H1 (cell line): ENCODE measurements around the gene SRRM2. TPM values are rescaled to one million over a fixed set of nuclear protein-coding genes. Genes with fewer than 3 reads are reported as not detected.

ENCODE experiments used
- CTCF ChIA-PET: fragments of 300-600 bp; sonication (Branson Sonifier 250); formaldehyde crosslinking; loops from one replicate; lab custom pipeline; 2021; ENCODE audit not compliant: partially characterized antibody; lab: Charles Lee
- POLR2A ChIA-PET: fragments of 300-600 bp; sonication (Branson Sonifier 250); formaldehyde crosslinking; loops from one replicate; lab custom pipeline; 2021; ENCODE audit warnings: inconsistent platforms; ENCODE audit not compliant: partially characterized antibody; lab: Charles Lee
- DNase-seq, 2 experiments: peaks; one replicate each; pipeline versions ENCODE4 v3.0.0 to v3.0.0-alpha.2; 2010 to 2022; ENCODE audit warnings: low spot score in 2 of 2, low read depth in 1 of 2, mixed read lengths in 1 of 2
- FAIRE-seq: peaks from 2 replicates; lab custom pipeline; 2011; peaks lifted over from hg19 to GRCh38; lab: Jason Lieb, UNC
- H2AFZ ChIP-seq: 2 replicates; pipeline ENCODE4 v1.8.1; 2012; ENCODE audit warnings: low read length, inconsistent platforms
- H2AK5ac ChIP-seq: 2 replicates; pipeline ENCODE4 v1.6.1; 2013; ENCODE audit warnings: low read depth, low read length
- H2BK120ac ChIP-seq: replicated peaks from 2 replicates; pipeline ENCODE3; 2013; ENCODE audit warnings: low read depth, low read length, inconsistent platforms
- H2BK12ac ChIP-seq: 2 replicates; pipeline ENCODE4 v1.6.1; 2013; ENCODE audit warnings: low read depth, low read length
- H2BK15ac ChIP-seq: 2 replicates; pipeline ENCODE4 v1.6.1; 2013; ENCODE audit warnings: low read length
- H2BK20ac ChIP-seq: 2 replicates; pipeline ENCODE4 v1.6.1; 2013; ENCODE audit warnings: low read length
- H2BK5ac ChIP-seq: 2 replicates; pipeline ENCODE4 v1.6.1; 2013; ENCODE audit warnings: low read depth, low read length
- H3K14ac ChIP-seq: 2 replicates; pipeline ENCODE4 v1.6.1; 2013; ENCODE audit warnings: inconsistent platforms; ENCODE audit not compliant: insufficient read length
- H3K18ac ChIP-seq: 2 replicates; pipeline ENCODE4 v1.6.1; 2013; ENCODE audit warnings: low read length; ENCODE audit errors: extremely low read depth
- H3K23ac ChIP-seq: 2 replicates; pipeline ENCODE4 v1.6.1; 2013; ENCODE audit warnings: inconsistent platforms; ENCODE audit not compliant: insufficient read length
- H3K23me2 ChIP-seq: 2 replicates; pipeline ENCODE4 v1.6.1; 2013; ENCODE audit warnings: low read depth, low read length
- H3K27ac ChIP-seq: 2 replicates; pipeline ENCODE4 v1.6.1; 2011; ENCODE audit warnings: low read depth, low read length, inconsistent platforms
- H3K27me3 ChIP-seq, 4 experiments: replicated peaks in 1 of 4; 1 replicate in 1 of 4; 2 replicates in 3 of 4; pipeline versions ENCODE4 v1.6.1 to v1.8.1; 2011 to 2013; ENCODE audit warnings: low read length in 3 of 4, mild to moderate bottlenecking in 3 of 4, inconsistent platforms in 2 of 4, mixed read lengths in 2 of 4, moderate library complexity in 1 of 4; ENCODE audit not compliant: control insufficient read depth in 3 of 4, insufficient read depth in 3 of 4; ENCODE audit errors: extremely low read depth in 1 of 4
- H3K36me3 ChIP-seq, 4 experiments: 2 replicates each; pipeline versions ENCODE4 v1.6.1 to v1.8.1; 2011 to 2013; ENCODE audit warnings: mild to moderate bottlenecking in 4 of 4, low read length in 3 of 4, moderate library complexity in 2 of 4, control low read depth in 1 of 4, inconsistent platforms in 1 of 4; ENCODE audit not compliant: insufficient read depth in 4 of 4, control insufficient read depth in 2 of 4
- H3K4ac ChIP-seq: replicated peaks from 2 replicates; pipeline ENCODE3; 2013; ENCODE audit warnings: low read length, low read depth, mixed read lengths, inconsistent platforms; ENCODE audit not compliant: insufficient read length
- H3K4me1 ChIP-seq, 4 experiments: replicated peaks in 1 of 4; 1 replicate in 1 of 4; 2 replicates in 3 of 4; pipeline versions ENCODE4 v1.6.1 to v1.8.1; 2011 to 2013; ENCODE audit warnings: low read length in 3 of 4, inconsistent platforms in 2 of 4, mixed read lengths in 1 of 4; ENCODE audit not compliant: insufficient read depth in 4 of 4, control insufficient read depth in 3 of 4
- H3K4me2 ChIP-seq, 2 experiments: 2 replicates each; pipeline versions ENCODE4 v1.6.1 to v1.8.1; 2011 to 2013; ENCODE audit warnings: low read depth in 2 of 2, low read length in 2 of 2, control low read depth in 1 of 2, inconsistent platforms in 1 of 2, mild to moderate bottlenecking in 1 of 2; ENCODE audit not compliant: insufficient read depth in 1 of 2
- H3K4me3 ChIP-seq, 4 experiments: fragments of 200-600, 300-600 bp in 1 of 4; sonication (generic), shearing (Covaris generic), sonication (Bioruptor Twin) in 1 of 4; 2 replicates each; pipeline versions ENCODE4 v1.5.1 to v1.8.1; 2011 to 2016; ENCODE audit warnings: low read length in 4 of 4, low read depth in 3 of 4, control low read depth in 2 of 4, inconsistent platforms in 2 of 4, mild to moderate bottlenecking in 2 of 4, mixed read lengths in 1 of 4, moderate library complexity in 1 of 4; ENCODE audit not compliant: insufficient read depth in 2 of 4; ENCODE audit errors: extremely low read depth in 1 of 4
- H3K56ac ChIP-seq: replicated peaks from 2 replicates; pipeline ENCODE3; 2013; ENCODE audit warnings: low read depth, mild to moderate bottlenecking, mixed read lengths, low read length, inconsistent platforms; ENCODE audit not compliant: insufficient read length
- H3K79me1 ChIP-seq: 2 replicates; pipeline ENCODE4 v1.6.1; 2013; ENCODE audit warnings: low read depth, low read length, control low read depth
- H3K79me2 ChIP-seq, 2 experiments: 2 replicates each; pipeline versions ENCODE4 v1.6.1 to v1.8.1; 2012 to 2013; ENCODE audit warnings: low read length in 2 of 2, mild to moderate bottlenecking in 2 of 2, inconsistent platforms in 1 of 2; ENCODE audit not compliant: insufficient read depth in 2 of 2, control insufficient read depth in 1 of 2
- H3K9ac ChIP-seq, 4 experiments: replicated peaks in 1 of 4; 1 replicate in 1 of 4; 2 replicates in 3 of 4; pipeline versions ENCODE4 v1.6.1 to v1.8.1; 2011 to 2013; ENCODE audit warnings: low read depth in 3 of 4, low read length in 3 of 4, control low read depth in 2 of 4, mild to moderate bottlenecking in 2 of 4, moderate library complexity in 2 of 4, inconsistent platforms in 1 of 4; ENCODE audit errors: extremely low read depth in 1 of 4
- H3K9me3 ChIP-seq, 2 experiments: 2 replicates each; pipeline versions ENCODE4 v1.6.1 to v1.8.1; 2012 to 2013; ENCODE audit warnings: mild to moderate bottlenecking in 2 of 2, moderate library complexity in 2 of 2, control low read depth in 1 of 2, inconsistent platforms in 1 of 2, low read depth in 1 of 2, low read length in 1 of 2, mixed read lengths in 1 of 2; ENCODE audit not compliant: insufficient read depth in 2 of 2
- H4K20me1 ChIP-seq, 2 experiments: replicated peaks in 1 of 2; 2 replicates each; pipeline versions ENCODE3 to v1.8.1; 2011 to 2013; ENCODE audit warnings: inconsistent platforms in 2 of 2, low read length in 2 of 2, mild to moderate bottlenecking in 1 of 2; ENCODE audit not compliant: insufficient read depth in 2 of 2, control insufficient read depth in 1 of 2
- H4K5ac ChIP-seq: 2 replicates; pipeline ENCODE4 v1.6.1; 2013; ENCODE audit warnings: low read length, low read depth, mixed read lengths, inconsistent platforms; ENCODE audit not compliant: insufficient read length
- H4K8ac ChIP-seq: 2 replicates; pipeline ENCODE4 v1.8.0; 2013; ENCODE audit warnings: mild to moderate bottlenecking, moderate library complexity, low read length, inconsistent platforms; ENCODE audit not compliant: insufficient read depth; ENCODE audit errors: extremely low read depth
- H4K91ac ChIP-seq: replicated peaks from 2 replicates; pipeline ENCODE3; 2013; ENCODE audit warnings: low read length, mixed read lengths, inconsistent platforms; ENCODE audit not compliant: insufficient read length
- ASH2L ChIP-seq: fragments of 200-600, 300-600 bp; sonication (generic); IDR thresholded peaks from one replicate; pipeline ENCODE4 v1.7.1; 2017; ENCODE audit warnings: low read length
- ATF2 ChIP-seq: IDR thresholded peaks from 2 replicates; pipeline ENCODE4 v1.6.1; 2012; ENCODE audit warnings: low read length, inconsistent platforms
- CREB1 ChIP-seq: IDR thresholded peaks from 2 replicates; pipeline ENCODE4 v1.6.1; 2012; ENCODE audit warnings: inconsistent platforms
- EP300 ChIP-seq, 2 experiments: IDR thresholded peaks; 1 replicate in 1 of 2; 2 replicates in 1 of 2; pipeline ENCODE4 v1.6.1; 2011 to 2012; ENCODE audit warnings: low read depth in 2 of 2, low read length in 2 of 2, mild to moderate bottlenecking in 2 of 2, borderline replicate concordance in 1 of 2, inconsistent platforms in 1 of 2, moderate library complexity in 1 of 2
- GABPA ChIP-seq: IDR thresholded peaks from 2 replicates; pipeline ENCODE4 v1.6.1; 2011; ENCODE audit warnings: mild to moderate bottlenecking, low read length, moderate library complexity, borderline replicate concordance; ENCODE audit not compliant: insufficient read depth
- JUN ChIP-seq: IDR thresholded peaks from 2 replicates; pipeline ENCODE4 v1.6.1; 2011; ENCODE audit warnings: low read depth, mild to moderate bottlenecking, improper control_type of control experiment, low read length
- KDM4A ChIP-seq: IDR thresholded peaks from one replicate; pipeline ENCODE4 v1.7.1; 2012; ENCODE audit warnings: low read depth, mild to moderate bottlenecking, moderate library complexity, low read length, inconsistent platforms; ENCODE audit not compliant: severe bottlenecking
- KDM5A ChIP-seq: fragments of 200-600 bp; IDR thresholded peaks from 2 replicates; pipeline ENCODE4 v1.7.1; 2012; ENCODE audit warnings: mild to moderate bottlenecking, low read length, inconsistent platforms, mixed read lengths
- POLR2AphosphoS5 ChIP-seq: IDR thresholded peaks from 2 replicates; pipeline ENCODE4 v1.6.1; 2011; ENCODE audit warnings: low read depth, low read length
- SP1 ChIP-seq: IDR thresholded peaks from 2 replicates; pipeline ENCODE4 v1.6.1; 2011; ENCODE audit warnings: low read depth, low read length
- SUZ12 ChIP-seq: fragments of 200-600 bp; sonication (generic); IDR thresholded peaks from 2 replicates; pipeline ENCODE4 v1.6.1; 2012; ENCODE audit warnings: mild to moderate bottlenecking, inconsistent platforms, low read length, moderate library complexity, mixed read lengths
- WGBS, 2 experiments: shearing (Covaris generic) in 1 of 2; methylation state at CpG; one replicate each; pipeline versions ENCODE4 v1.1.6 to v1.1.7; 2013 to 2015; ENCODE audit warnings: low lambda C conversion rate in 2 of 2, mixed read lengths in 2 of 2, inconsistent platforms in 1 of 2, low coverage in 1 of 2, missing lambda C conversion rate in 1 of 2; ENCODE audit not compliant: insufficient replicate concordance in 2 of 2, insufficient coverage in 1 of 2, insufficient read length in 1 of 2; ENCODE audit errors: extremely low coverage in 1 of 2, missing lambda C conversion rate in 1 of 2; 5-methylcytosine and 5-hydroxymethylcytosine counted together
- polyA plus RNA-seq, 7 experiments: library from polyadenylated mRNA; depleted of rRNA in 3 of 7; stranded (reverse) in 5 of 7; unstranded in 2 of 7; fragments of >200 nt in 5 of 7; fragments of 200-250 nt in 2 of 7; gene quantifications; 1 replicate in 5 of 7; 2 replicates in 1 of 7; 4 replicates in 1 of 7; pipeline versions ENCODE4 v1.2.1 to v1.2.3, GENCODE V29; 2011 to 2013; ENCODE audit warnings: missing spikeins in 2 of 7, mixed read lengths in 2 of 7
- total RNA-seq: library from RNA; stranded (reverse); fragmentation: NEBNext Ultra II Directional; extraction: Animal tissue kit (Norgen Biotek cat#: 25700); gene quantifications from 2 replicates; pipeline ENCODE4 v1.2.1, GENCODE V29; 2021

The SRRM2 gene
- total and polyA plus RNA-seq, 2 of the 8 experiments (the other 6 are each of a cell fraction or from before 2014, with no cell fraction given) = 300 to 579 TPM

DNA sequence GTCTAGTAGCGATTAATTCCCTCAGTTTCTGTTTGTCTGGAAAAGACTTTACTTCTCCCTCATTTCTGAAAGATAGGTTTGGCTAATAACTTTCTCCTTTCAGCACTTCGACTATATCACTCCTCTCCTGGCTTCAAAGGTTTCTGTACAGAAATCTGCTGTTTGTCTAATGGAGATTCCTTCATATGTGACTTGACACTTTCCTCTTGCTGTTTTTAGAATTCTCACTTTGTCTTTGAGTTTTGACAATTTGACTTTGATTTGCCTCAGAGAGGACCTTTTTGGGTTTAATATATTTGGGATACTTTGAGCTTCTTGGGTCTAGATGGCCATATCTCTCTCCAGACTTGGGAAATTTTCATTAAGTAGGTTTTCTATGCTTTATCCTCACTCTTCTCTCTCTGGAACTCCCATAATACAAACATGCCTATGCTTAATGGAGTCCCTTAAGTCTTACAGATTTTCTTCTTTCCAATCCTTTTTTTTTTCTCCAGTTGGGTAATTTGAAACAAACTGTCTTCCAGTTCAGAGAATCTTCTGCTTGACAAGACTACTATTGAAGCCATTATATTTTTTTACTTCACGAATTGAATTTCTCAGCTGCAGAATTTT is 56.8 kb downstream of the SRRM2 start:
- no peak overlapping the region for H2BK15ac ChIP-seq
- H3K56ac ChIP-seq = no peak overlapping the region
- H4K91ac ChIP-seq = no peak overlapping the region
- no peak overlapping the region for H3K4me2 ChIP-seq
- H3K23ac ChIP-seq = no peak overlapping the region
- H3K27me3 ChIP-seq = peaks cover 0 to 2% (median 0%) of the 10 kb centered on the region in 4 experiments; a peak in 1 of 7 replicates
- H2BK120ac ChIP-seq = no peak overlapping the region
- H4K20me1 ChIP-seq = peaks cover 0 to 2% of the 10 kb centered on the region in 2 experiments
- H2BK20ac ChIP-seq = no peak overlapping the region
- H2BK5ac ChIP-seq = no peak overlapping the region
- H3K36me3 ChIP-seq = no peaks in the 10 kb centered on the region
- H3K18ac ChIP-seq = no peak overlapping the region
- H4K8ac ChIP-seq = no peak overlapping the region
- H3K27ac ChIP-seq = no peak overlapping the region
- H3K4ac ChIP-seq = no peak overlapping the region
- no peak for TF ChIP-seq POLR2AphosphoS5
- TF ChIP-seq CREB1 = no peak
- TF ChIP-seq EP300 (IDR thresholded peaks at IDR 0.05; ENCODE audit: borderline replicate concordance in 1 of 2, low read depth in 2 of 2, low read length in 2 of 2) = no peak
- TF ChIP-seq ATF2 = no peak
- TF ChIP-seq SP1 = no peak
- no peak for TF ChIP-seq KDM4A
- no peak for TF ChIP-seq KDM5A
- TF ChIP-seq ASH2L = no peak
- TF ChIP-seq JUN = no peak
- TF ChIP-seq SUZ12 = no peak
- TF ChIP-seq GABPA = no peak
- no peak overlapping the region for H4K5ac ChIP-seq
- no peak overlapping the region for H3K9ac ChIP-seq
- H3K23me2 ChIP-seq = no peaks in the 10 kb centered on the region
- H2BK12ac ChIP-seq = no peak overlapping the region
- FAIRE-seq (no peak), DNase-seq (no peak)
- no peaks in the 10 kb centered on the region for H3K79me1 ChIP-seq
- H3K9me3 ChIP-seq = peaks cover 7 to 18% of the 10 kb centered on the region in 2 experiments
- H2AK5ac ChIP-seq = no peak overlapping the region
- no peak overlapping the region for H3K14ac ChIP-seq
- H3K79me2 ChIP-seq = no peaks in the 10 kb centered on the region
- 89% methylated on average over 3 of the region's 3 CpGs; no CpG with 5 or more reads in 1 of the 2 experiments for WGBS, 2 experiments
- POLR2A ChIA-PET = interaction anchor here (0.9 kb wide), 1 partner anchor 49 kb away, joined by 4 read pairs; no protein-coding TSS in a partner anchor
- CTCF ChIA-PET = interaction anchor here (2.0 kb wide), 1 partner anchor 7 kb away, joined by 9 read pairs; the partner anchor contains the start of gene PRSS21
- no peak overlapping the region for H2AFZ ChIP-seq
- no peak overlapping the region for H3K4me3 ChIP-seq
- H3K4me1 ChIP-seq = peaks cover 0 to 7% (median 1%) of the 10 kb centered on the region in 4 experiments; a peak in 2 of 7 replicates
